ENCODE data around the gene GARIN3. TPM values are rescaled to one million over a fixed set of nuclear protein-coding genes. Genes with fewer than 3 reads are reported as not detected.

GARIN3 gene
- polyA plus RNA-seq, 1 of the 3 experiments (the other 2 are of a cell fraction), result not detected

DNA sequence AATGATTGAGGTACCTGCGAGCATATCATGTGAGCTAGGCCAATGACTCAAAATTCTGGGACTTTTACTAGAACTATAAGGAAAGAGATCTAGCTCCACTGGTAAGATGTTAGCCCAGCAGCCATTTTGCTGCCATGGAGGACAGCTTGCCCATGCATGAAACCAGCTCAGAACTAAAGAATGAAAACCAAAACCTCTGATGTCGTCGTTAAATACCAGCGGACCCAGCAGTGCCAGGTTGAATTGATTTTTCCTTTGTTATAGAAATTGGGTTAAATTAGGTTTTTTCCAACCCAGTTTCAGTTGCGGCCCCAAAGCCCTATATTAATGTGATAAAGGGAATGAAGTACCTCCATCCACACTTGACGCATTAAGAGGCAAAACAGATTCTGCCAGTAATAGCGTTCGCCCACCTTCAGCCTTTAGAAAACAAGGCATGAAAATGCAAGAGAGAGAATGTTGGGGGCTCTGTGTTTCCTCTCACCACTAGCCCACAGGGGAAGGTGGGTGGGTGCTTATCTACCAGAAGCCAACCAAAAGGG, 9.1 kb upstream of the GARIN3 start:
- TF ChIP-seq RCOR1 (IDR thresholded peaks at IDR 0.05; ENCODE audit: low read length) (no peak), ELF1 (IDR thresholded peaks at IDR 0.05) (no peak), RAD21 (IDR thresholded peaks at IDR 0.05; ENCODE audit: low read length) (no peak), GABPA (IDR thresholded peaks at IDR 0.05; ENCODE audit: low read depth) (no peak), POLR2AphosphoS5 (IDR thresholded peaks at IDR 0.05; ENCODE audit: low read depth, low read length) (no peak), SIN3A (IDR thresholded peaks at IDR 0.05; ENCODE audit: borderline replicate concordance, low read depth, low read length) (no peak)
- TF ChIP-seq, protein P1, sequence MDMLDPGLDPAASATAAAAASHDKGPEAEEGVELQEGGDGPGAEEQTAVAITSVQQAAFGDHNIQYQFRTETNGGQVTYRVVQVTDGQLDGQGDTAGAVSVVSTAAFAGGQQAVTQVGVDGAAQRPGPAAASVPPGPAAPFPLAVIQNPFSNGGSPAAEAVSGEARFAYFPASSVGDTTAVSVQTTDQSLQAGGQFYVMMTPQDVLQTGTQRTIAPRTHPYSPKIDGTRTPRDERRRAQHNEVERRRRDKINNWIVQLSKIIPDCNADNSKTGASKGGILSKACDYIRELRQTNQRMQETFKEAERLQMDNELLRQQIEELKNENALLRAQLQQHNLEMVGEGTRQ (IDR thresholded peaks at IDR 0.05; ENCODE audit: borderline replicate concordance, low read depth, low read length), result no peak
- TF ChIP-seq, protein P2, sequence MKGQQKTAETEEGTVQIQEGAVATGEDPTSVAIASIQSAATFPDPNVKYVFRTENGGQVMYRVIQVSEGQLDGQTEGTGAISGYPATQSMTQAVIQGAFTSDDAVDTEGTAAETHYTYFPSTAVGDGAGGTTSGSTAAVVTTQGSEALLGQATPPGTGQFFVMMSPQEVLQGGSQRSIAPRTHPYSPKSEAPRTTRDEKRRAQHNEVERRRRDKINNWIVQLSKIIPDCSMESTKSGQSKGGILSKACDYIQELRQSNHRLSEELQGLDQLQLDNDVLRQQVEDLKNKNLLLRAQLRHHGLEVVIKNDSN (IDR thresholded peaks at IDR 0.05; ENCODE audit: borderline replicate concordance, low read depth), result no peak
- Histone ChIP-seq H3K27ac (ENCODE audit: low read depth in 2 of 2, low read length in 1 of 2) (no peak overlapping the region), H3K36me3 (replicated peaks in 1 of 2; ENCODE audit: control insufficient read depth in 1 of 2, insufficient read depth in 2 of 2, low read length in 1 of 2) (no peaks in the 10 kb centered on the region), H3K9me3 (no peaks in the 10 kb centered on the region), H3K9me2 (no peaks in the 10 kb centered on the region), H3K27me3 (ENCODE audit: insufficient read depth) (no peaks in the 10 kb centered on the region; the same call in 1 of the 2 replicates), H3K4me1 (ENCODE audit: control insufficient read depth in 1 of 2, insufficient read depth in 2 of 2, low read depth in 1 of 2, low read length in 1 of 2) (no peaks in the 10 kb centered on the region), H4K20me1 (ENCODE audit: insufficient read depth) (no peaks in the 10 kb centered on the region), H3K4me2 (no peak overlapping the region), H3K9ac (no peak overlapping the region), H3K4me3 (ENCODE audit: low read depth in 2 of 2, low read length in 1 of 2) (no peak overlapping the region), H3K79me2 (ENCODE audit: insufficient read depth) (no peaks in the 10 kb centered on the region), H2AFZ (ENCODE audit: low read depth) (no peak overlapping the region), H3F3A (replicated peaks; ENCODE audit: insufficient read depth) (no peaks in the 10 kb centered on the region)
- ChIA-PET CTCF (interaction anchor here (0.9 kb wide), 1 partner anchor 78 kb away, joined by 3 read pairs; no protein-coding TSS in a partner anchor), POLR2A (no interaction called here)
- DNase-seq, result no peak
- WGBS (ENCODE audit: low lambda C conversion rate), result 73% methylated on average over 8 of the region's 8 CpGs

DNA sequence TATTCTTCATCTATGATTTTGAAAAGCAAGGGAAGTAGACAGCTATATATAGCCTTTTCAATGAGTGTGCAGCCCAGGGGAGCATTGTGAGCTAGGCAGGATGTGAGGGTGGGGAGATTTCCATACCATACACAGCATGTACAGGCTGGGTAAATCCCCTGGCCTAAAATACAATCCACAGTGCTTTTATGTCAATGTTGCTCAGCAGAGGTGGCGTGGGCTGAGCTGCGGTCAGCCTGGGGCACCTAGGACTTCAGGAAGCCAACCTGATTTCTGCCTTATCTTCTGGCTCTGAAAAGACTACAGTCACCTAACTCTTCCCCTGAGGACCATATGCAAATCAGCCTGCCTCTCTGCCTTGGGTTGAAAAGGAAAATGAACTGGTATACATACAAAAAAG, 6.3 kb upstream of the GARIN3 start:
- Histone ChIP-seq H4K20me1 (ENCODE audit: insufficient read depth) (no peaks in the 10 kb centered on the region), H3F3A (replicated peaks; ENCODE audit: insufficient read depth) (no peaks in the 10 kb centered on the region), H3K4me2 (no peak overlapping the region), H3K79me2 (ENCODE audit: insufficient read depth) (no peaks in the 10 kb centered on the region), H3K27me3 (ENCODE audit: insufficient read depth) (no peaks in the 10 kb centered on the region; the same call in 1 of the 2 replicates), H3K4me1 (ENCODE audit: control insufficient read depth in 1 of 2, insufficient read depth in 2 of 2, low read depth in 1 of 2, low read length in 1 of 2) (no peaks in the 10 kb centered on the region), H3K9me3 (no peaks in the 10 kb centered on the region), H3K27ac (ENCODE audit: low read depth in 2 of 2, low read length in 1 of 2) (no peak overlapping the region), H3K9ac (no peak overlapping the region), H3K4me3 (ENCODE audit: low read depth in 2 of 2, low read length in 1 of 2) (no peak overlapping the region), H3K9me2 (no peaks in the 10 kb centered on the region), H3K36me3 (replicated peaks in 1 of 2; ENCODE audit: control insufficient read depth in 1 of 2, insufficient read depth in 2 of 2, low read length in 1 of 2) (no peaks in the 10 kb centered on the region), H2AFZ (ENCODE audit: low read depth) (no peak overlapping the region)
- TF ChIP-seq FOXM1 (IDR thresholded peaks at IDR 0.05; ENCODE audit: low read depth) (no peak), JUND (IDR thresholded peaks at IDR 0.05) (no peak)
- CTCF ChIA-PET, result interaction anchor here (1.1 to 1.7 kb wide), 3 partner anchors 15 to 25 kb away, joined by 3 to 8 read pairs (median 3); no protein-coding TSS in a partner anchor
- POLR2A ChIA-PET, result no interaction called here
- DNase-seq, result no peak
- 42% methylated on average over 2 of the region's 2 CpGs for WGBS (ENCODE audit: low lambda C conversion rate)

DNA sequence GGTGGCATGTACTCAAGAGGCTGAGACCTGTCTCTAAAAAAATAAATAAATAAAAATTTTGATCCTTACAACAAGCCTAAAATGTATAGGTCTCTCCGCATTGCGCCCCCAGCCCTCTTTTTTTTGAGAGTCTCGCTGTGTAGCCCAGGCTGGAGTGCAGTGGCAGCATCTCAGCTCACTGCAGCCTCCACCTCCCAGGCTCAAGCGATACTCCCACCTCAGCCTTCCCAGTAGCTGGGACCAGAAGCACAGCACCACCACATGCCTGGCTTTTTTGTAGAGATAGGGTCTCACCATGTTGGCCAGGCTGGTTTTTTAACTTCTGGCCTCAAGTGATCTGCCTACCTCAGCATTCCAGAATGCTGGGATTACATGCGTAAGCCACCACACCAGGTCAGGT, 2.2 kb upstream of the GARIN3 start:
- Histone ChIP-seq H3K9me3 (no peaks in the 10 kb centered on the region), H3K79me2 (ENCODE audit: insufficient read depth) (no peaks in the 10 kb centered on the region), H3F3A (replicated peaks; ENCODE audit: insufficient read depth) (no peaks in the 10 kb centered on the region), H3K4me1 (ENCODE audit: control insufficient read depth in 1 of 2, insufficient read depth in 2 of 2, low read depth in 1 of 2, low read length in 1 of 2) (no peaks in the 10 kb centered on the region), H4K20me1 (ENCODE audit: insufficient read depth) (no peaks in the 10 kb centered on the region), H3K4me2 (no peak overlapping the region), H3K9me2 (no peaks in the 10 kb centered on the region), H3K36me3 (replicated peaks in 1 of 2; ENCODE audit: control insufficient read depth in 1 of 2, insufficient read depth in 2 of 2, low read length in 1 of 2) (no peaks in the 10 kb centered on the region), H3K9ac (no peak overlapping the region), H3K4me3 (ENCODE audit: low read depth in 2 of 2, low read length in 1 of 2) (no peak overlapping the region), H2AFZ (ENCODE audit: low read depth) (no peak overlapping the region), H3K27ac (ENCODE audit: low read depth in 2 of 2, low read length in 1 of 2) (no peak overlapping the region), H3K27me3 (ENCODE audit: insufficient read depth) (peaks cover 9% of the 10 kb centered on the region; the same call in 1 of the 2 replicates)
- WGBS (ENCODE audit: low lambda C conversion rate), result 58% methylated on average over 5 of the region's 5 CpGs
- CTCF ChIA-PET, result interaction anchor here (0.6 to 1.3 kb wide), 2 partner anchors 20 to 1215 kb away, joined by 4 to 5 read pairs; no protein-coding TSS in a partner anchor
- POLR2A ChIA-PET, result no interaction called here
- no peak for DNase-seq
- no peak for TF ChIP-seq GABPA (IDR thresholded peaks at IDR 0.05; ENCODE audit: low read depth)
- TF ChIP-seq, protein P3, sequence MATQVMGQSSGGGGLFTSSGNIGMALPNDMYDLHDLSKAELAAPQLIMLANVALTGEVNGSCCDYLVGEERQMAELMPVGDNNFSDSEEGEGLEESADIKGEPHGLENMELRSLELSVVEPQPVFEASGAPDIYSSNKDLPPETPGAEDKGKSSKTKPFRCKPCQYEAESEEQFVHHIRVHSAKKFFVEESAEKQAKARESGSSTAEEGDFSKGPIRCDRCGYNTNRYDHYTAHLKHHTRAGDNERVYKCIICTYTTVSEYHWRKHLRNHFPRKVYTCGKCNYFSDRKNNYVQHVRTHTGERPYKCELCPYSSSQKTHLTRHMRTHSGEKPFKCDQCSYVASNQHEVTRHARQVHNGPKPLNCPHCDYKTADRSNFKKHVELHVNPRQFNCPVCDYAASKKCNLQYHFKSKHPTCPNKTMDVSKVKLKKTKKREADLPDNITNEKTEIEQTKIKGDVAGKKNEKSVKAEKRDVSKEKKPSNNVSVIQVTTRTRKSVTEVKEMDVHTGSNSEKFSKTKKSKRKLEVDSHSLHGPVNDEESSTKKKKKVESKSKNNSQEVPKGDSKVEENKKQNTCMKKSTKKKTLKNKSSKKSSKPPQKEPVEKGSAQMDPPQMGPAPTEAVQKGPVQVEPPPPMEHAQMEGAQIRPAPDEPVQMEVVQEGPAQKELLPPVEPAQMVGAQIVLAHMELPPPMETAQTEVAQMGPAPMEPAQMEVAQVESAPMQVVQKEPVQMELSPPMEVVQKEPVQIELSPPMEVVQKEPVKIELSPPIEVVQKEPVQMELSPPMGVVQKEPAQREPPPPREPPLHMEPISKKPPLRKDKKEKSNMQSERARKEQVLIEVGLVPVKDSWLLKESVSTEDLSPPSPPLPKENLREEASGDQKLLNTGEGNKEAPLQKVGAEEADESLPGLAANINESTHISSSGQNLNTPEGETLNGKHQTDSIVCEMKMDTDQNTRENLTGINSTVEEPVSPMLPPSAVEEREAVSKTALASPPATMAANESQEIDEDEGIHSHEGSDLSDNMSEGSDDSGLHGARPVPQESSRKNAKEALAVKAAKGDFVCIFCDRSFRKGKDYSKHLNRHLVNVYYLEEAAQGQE (IDR thresholded peaks at IDR 0.05; ENCODE audit: low read depth, low read length), result no peak
- no peak for TF ChIP-seq NFIC (IDR thresholded peaks at IDR 0.05; ENCODE audit: borderline replicate concordance)
- no peak for TF ChIP-seq CHD2 (IDR thresholded peaks at IDR 0.05; ENCODE audit: low read length, partially characterized antibody)
- TF ChIP-seq, protein P1 (IDR thresholded peaks at IDR 0.05; ENCODE audit: borderline replicate concordance, low read depth, low read length), result no peak
- TF ChIP-seq EZH2phosphoT487 (IDR thresholded peaks at IDR 0.05; ENCODE audit: borderline replicate concordance, low read depth), result no peak
- no peak for TF ChIP-seq RFX5 (IDR thresholded peaks at IDR 0.05; ENCODE audit: low read length)
- no peak for TF ChIP-seq TCF12 (IDR thresholded peaks at IDR 0.05)
